OCI-LY1 (cell line): ENCODE measurements around the gene POU4F1.

Source experiments
- CTCF ChIP-seq: fragments of 200-600 bp; sonication (generic), shearing (Covaris generic); IDR thresholded peaks from 2 replicates; pipeline ENCODE4 v1.5.1; 2017; ENCODE audit warnings: mild to moderate bottlenecking, antibody characterized with exemption, low read length, moderate library complexity, mixed read lengths
- EZH2 ChIP-seq: fragments of 200-600 bp; sonication (generic), shearing (Covaris generic); IDR thresholded peaks from 2 replicates; pipeline ENCODE4 v1.8.0; 2017; ENCODE audit warnings: borderline replicate concordance, mixed run types, mild to moderate bottlenecking, antibody characterized with exemption, low read length, moderate library complexity, mixed read lengths

- TF ChIP-seq CTCF = no peak
- no peak for TF ChIP-seq EZH2
Observed at GRCh38 chr13:78601874-78602560, 1.3 kb downstream of the POU4F1 start.
